GM12865 (cell line): ENCODE results near the gene LMAN1L.
A peak's percentile ranks its signal among the peaks of the same experiment; 100 is the strongest.

Experiments used
- DNase-seq: peaks from one replicate; pipeline ENCODE4 v3.0.0; 2010; ENCODE audit warnings: low read depth
- H3K4me3 ChIP-seq: 2 replicates; pipeline ENCODE4 v1.5.1; 2011; ENCODE audit warnings: mild to moderate bottlenecking, low read depth, low read length, control low read depth
- CTCF ChIP-seq: IDR thresholded peaks from 2 replicates; pipeline ENCODE4 v1.5.1; 2011; ENCODE audit warnings: low read length, control low read depth, low read depth, inconsistent platforms; ENCODE audit not compliant: insufficient read depth; ENCODE audit errors: missing control alignments

Gene LMAN1L

GRCh38 chr15:74802290-74802689, 10.3 kb upstream of the LMAN1L start:
- DNase-seq, result no peak
- no peak for TF ChIP-seq CTCF
- no peak overlapping the region for H3K4me3 ChIP-seq

GRCh38 chr15:74802862-74803447, 9.7 kb upstream of the LMAN1L start:
- DNase-seq, result no peak
- H3K4me3 ChIP-seq, result no peak overlapping the region
- TF ChIP-seq CTCF, result no peak

- H3K4me3 ChIP-seq, result no peak overlapping the region
- no peak for DNase-seq
- no peak for TF ChIP-seq CTCF
These were observed 7.7 kb upstream of the LMAN1L start for GRCh38 chr15:74804935-74805334.

GRCh38 chr15:74807282-74807681, 5.4 kb upstream of the LMAN1L start:
- no peak overlapping the region for H3K4me3 ChIP-seq
- no peak for DNase-seq

GRCh38 chr15:74808078-74808839, 4.4 kb upstream of the LMAN1L start:
- no peak overlapping the region for H3K4me3 ChIP-seq
- no peak for TF ChIP-seq CTCF
- no peak for DNase-seq

More at GRCh38 chr15:74807282-74807681, 5.4 kb upstream of the LMAN1L start:
- TF ChIP-seq CTCF, result no peak

GRCh38 chr15:74808840-74809229, 3.8 kb upstream of the LMAN1L start:
- peak; percentile 1 for TF ChIP-seq CTCF
- DNase-seq, result no peak
- no peak overlapping the region for H3K4me3 ChIP-seq
